Thoracic aorta (tissue), 2 donors: ENCODE results near the gene PDZRN3. TPM values are rescaled to one million over a fixed set of nuclear protein-coding genes. Genes with fewer than 3 reads are reported as not detected.

Experiments used
- ATAC-seq: fragments of 150-250 bp; one replicate; pipeline ENCODE4 v1.8.0; 2017; ENCODE audit warnings: low read depth; ENCODE audit not compliant: insufficient number of reproducible peaks, low FRiP score
- DNase-seq: peaks from one replicate; pipeline ENCODE4 v3.0.0-alpha.2; 2020; ENCODE audit warnings: low spot score
- H3K27ac ChIP-seq, 2 donors: fragments of 200-600 bp; sonication (generic); 1 replicate in 1 of 2; 2 replicates in 1 of 2; pipeline ENCODE4 v1.5.1; 2016; ENCODE audit warnings: mild to moderate bottlenecking in 2 of 2, moderate library complexity in 2 of 2
- H3K27me3 ChIP-seq: fragments of 200-600 bp; sonication (generic); replicated peaks from 2 replicates; pipeline ENCODE4 v1.6.0; 2016; ENCODE audit warnings: mild to moderate bottlenecking; ENCODE audit not compliant: insufficient read depth
- H3K36me3 ChIP-seq: fragments of 200-600 bp; sonication (generic); one replicate; pipeline ENCODE4 v1.5.1; 2016
- H3K4me1 ChIP-seq, 2 donors: fragments of 200-600 bp; sonication (generic); 1 replicate in 1 of 2; 2 replicates in 1 of 2; pipeline versions ENCODE4 v1.5.1 to v1.6.0; 2016; ENCODE audit warnings: low read depth in 2 of 2, mild to moderate bottlenecking in 1 of 2; ENCODE audit not compliant: control insufficient read depth in 1 of 2
- H3K4me3 ChIP-seq: fragments of 200-600 bp; sonication (generic); 2 replicates; pipeline ENCODE4 v1.5.1; 2016; ENCODE audit warnings: mild to moderate bottlenecking
- H3K9me3 ChIP-seq: fragments of 200-600 bp; sonication (generic); 2 replicates; pipeline ENCODE4 v1.5.1; 2016
- total RNA-seq, 2 donors: library from RNA; depleted of rRNA; stranded (reverse); fragments of >200 nt; gene quantifications; one replicate each; pipeline versions ENCODE4 v1.1.0 to v1.2.3, GENCODE V29; 2016
- TF ChIP-seq, protein P1 (sequence below): fragments of 200-600 bp; sonication (generic); IDR thresholded peaks from one replicate; pipeline ENCODE4 v1.5.1; 2019; ENCODE audit warnings: antibody characterized with exemption

The PDZRN3 gene
- total RNA-seq, 2 donors from 2014 or later: 140 to 166 TPM

DNA sequence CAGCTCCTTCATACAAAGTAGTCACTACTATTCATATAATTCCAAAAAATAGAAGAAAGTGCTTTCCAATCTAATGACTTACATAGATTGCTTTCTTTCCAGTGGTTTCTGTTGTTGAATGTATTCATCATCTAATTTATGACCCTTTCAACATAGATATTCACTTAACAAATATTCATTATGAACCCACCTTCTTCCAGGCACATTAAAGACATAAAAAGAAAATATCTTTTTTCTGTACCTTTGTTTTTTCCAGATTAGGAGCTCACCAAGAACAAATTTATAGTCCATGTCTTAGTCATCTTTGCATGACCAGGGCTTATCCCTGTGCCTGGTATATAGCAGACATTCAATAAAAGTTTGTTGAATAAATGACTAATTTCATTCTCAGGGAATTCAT, 32.4 kb upstream of the PDZRN3 start:
- TF ChIP-seq, protein P1, sequence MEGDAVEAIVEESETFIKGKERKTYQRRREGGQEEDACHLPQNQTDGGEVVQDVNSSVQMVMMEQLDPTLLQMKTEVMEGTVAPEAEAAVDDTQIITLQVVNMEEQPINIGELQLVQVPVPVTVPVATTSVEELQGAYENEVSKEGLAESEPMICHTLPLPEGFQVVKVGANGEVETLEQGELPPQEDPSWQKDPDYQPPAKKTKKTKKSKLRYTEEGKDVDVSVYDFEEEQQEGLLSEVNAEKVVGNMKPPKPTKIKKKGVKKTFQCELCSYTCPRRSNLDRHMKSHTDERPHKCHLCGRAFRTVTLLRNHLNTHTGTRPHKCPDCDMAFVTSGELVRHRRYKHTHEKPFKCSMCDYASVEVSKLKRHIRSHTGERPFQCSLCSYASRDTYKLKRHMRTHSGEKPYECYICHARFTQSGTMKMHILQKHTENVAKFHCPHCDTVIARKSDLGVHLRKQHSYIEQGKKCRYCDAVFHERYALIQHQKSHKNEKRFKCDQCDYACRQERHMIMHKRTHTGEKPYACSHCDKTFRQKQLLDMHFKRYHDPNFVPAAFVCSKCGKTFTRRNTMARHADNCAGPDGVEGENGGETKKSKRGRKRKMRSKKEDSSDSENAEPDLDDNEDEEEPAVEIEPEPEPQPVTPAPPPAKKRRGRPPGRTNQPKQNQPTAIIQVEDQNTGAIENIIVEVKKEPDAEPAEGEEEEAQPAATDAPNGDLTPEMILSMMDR: no peak
- Histone ChIP-seq H3K9me3 (no peaks in the 10 kb centered on the region), H3K4me3 (no peak overlapping the region), H3K27ac (no peak overlapping the region), H3K27me3 (no peaks in the 10 kb centered on the region), H3K4me1 (peaks cover 0 to 16% of the 10 kb centered on the region in 2 donors), H3K36me3 (no peaks in the 10 kb centered on the region)
- ATAC-seq (no peak), DNase-seq (no peak)

DNA sequence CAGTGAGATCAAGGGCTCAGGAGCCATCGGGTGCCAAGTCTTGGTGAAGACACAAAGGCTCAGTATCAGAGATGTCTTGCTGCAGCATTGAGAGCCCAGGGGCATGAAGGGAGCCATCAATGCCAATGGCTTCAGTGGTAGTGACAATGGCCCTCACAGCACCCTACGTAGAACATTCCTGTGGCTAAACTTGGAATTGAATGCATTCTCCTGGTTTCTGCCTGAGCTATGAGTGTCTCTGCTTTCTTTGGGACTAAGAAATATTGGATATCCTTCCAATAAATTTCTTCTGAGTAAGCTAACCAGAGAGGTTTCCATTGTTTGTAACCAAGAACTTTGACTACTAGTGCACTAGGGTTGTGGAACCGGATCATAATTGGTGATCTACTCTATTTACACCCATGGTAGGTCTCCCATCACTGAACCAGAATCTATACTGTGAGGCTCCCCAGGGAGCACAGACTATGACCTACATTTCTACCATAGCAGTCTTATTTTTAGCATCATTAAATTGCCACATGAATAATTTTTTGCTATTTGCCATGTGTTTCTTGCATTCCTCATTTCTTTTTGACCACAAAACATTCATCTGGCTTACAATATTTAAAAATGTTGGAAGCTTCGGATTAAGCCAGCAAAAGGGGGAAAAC, 31.6 kb upstream of the PDZRN3 start:
- no peaks in the 10 kb centered on the region for H3K9me3 ChIP-seq
- no peak overlapping the region for H3K27ac ChIP-seq
- no peak for ATAC-seq
- H3K36me3 ChIP-seq: no peaks in the 10 kb centered on the region
- H3K4me1 ChIP-seq: peaks cover 0 to 16% of the 10 kb centered on the region in 2 donors
- TF ChIP-seq, protein P1: no peak
- H3K27me3 ChIP-seq: no peaks in the 10 kb centered on the region
- H3K4me3 ChIP-seq: no peak overlapping the region
- no peak for DNase-seq

- ATAC-seq (no peak), DNase-seq (no peak)
- no peak overlapping the region for H3K4me3 ChIP-seq
- no peak overlapping the region for H3K27ac ChIP-seq
- no peaks in the 10 kb centered on the region for H3K27me3 ChIP-seq
- peaks cover 0 to 16% of the 10 kb centered on the region in 2 donors for H3K4me1 ChIP-seq
- TF ChIP-seq, protein P1: no peak
- no peaks in the 10 kb centered on the region for H3K9me3 ChIP-seq
- no peaks in the 10 kb centered on the region for H3K36me3 ChIP-seq
These were observed 30.5 kb upstream of the PDZRN3 start for GRCh38 chr3:73655197-73655596.

DNA sequence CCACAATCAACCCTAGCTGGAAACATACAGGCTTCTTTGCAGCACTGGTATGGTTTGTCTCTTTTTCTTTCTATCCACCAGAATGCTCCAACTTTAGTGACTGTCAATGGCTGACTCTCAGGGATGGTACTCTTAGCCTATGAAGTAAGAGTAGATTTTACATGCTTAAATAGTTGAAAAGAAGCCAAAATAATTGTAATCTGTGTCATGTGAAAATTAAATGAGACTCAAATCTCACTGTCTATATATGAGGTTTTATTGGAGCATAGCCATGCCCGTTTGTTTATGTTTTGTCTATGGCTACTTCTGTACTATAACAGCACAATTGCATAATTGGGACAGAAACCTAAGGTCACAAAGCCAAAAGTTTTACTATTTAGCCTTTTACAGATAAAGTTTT, 29.1 kb upstream of the PDZRN3 start:
- no peak for ATAC-seq
- Histone ChIP-seq H3K4me1 (peaks cover 0 to 9% of the 10 kb centered on the region in 2 donors), H3K27me3 (no peaks in the 10 kb centered on the region), H3K36me3 (no peaks in the 10 kb centered on the region), H3K4me3 (no peak overlapping the region), H3K9me3 (no peaks in the 10 kb centered on the region), H3K27ac (no peak overlapping the region)
- TF ChIP-seq, protein P1: no peak
- no peak for DNase-seq

- no peak overlapping the region for H3K27ac ChIP-seq
- H3K27me3 ChIP-seq: no peaks in the 10 kb centered on the region
- ATAC-seq (no peak), DNase-seq (no peak)
- TF ChIP-seq, protein P1: no peak
- no peaks in the 10 kb centered on the region for H3K36me3 ChIP-seq
- peaks cover 0 to 4% of the 10 kb centered on the region in 2 donors for H3K4me1 ChIP-seq
- H3K4me3 ChIP-seq: no peak overlapping the region
- H3K9me3 ChIP-seq: no peaks in the 10 kb centered on the region
These were observed 28.6 kb upstream of the PDZRN3 start for GRCh38 chr3:73653351-73653750.
